ENCODE measurements around the gene RPH3AL. TPM values are rescaled to one million over a fixed set of nuclear protein-coding genes. Genes with fewer than 3 reads are reported as not detected.

RPH3AL gene
- total RNA-seq, 3 donors from 2014 or later (not counting 1 experiment from before 2014, with no cell fraction given), result 7.2 to 9.9 (median 7.9) TPM

DNA sequence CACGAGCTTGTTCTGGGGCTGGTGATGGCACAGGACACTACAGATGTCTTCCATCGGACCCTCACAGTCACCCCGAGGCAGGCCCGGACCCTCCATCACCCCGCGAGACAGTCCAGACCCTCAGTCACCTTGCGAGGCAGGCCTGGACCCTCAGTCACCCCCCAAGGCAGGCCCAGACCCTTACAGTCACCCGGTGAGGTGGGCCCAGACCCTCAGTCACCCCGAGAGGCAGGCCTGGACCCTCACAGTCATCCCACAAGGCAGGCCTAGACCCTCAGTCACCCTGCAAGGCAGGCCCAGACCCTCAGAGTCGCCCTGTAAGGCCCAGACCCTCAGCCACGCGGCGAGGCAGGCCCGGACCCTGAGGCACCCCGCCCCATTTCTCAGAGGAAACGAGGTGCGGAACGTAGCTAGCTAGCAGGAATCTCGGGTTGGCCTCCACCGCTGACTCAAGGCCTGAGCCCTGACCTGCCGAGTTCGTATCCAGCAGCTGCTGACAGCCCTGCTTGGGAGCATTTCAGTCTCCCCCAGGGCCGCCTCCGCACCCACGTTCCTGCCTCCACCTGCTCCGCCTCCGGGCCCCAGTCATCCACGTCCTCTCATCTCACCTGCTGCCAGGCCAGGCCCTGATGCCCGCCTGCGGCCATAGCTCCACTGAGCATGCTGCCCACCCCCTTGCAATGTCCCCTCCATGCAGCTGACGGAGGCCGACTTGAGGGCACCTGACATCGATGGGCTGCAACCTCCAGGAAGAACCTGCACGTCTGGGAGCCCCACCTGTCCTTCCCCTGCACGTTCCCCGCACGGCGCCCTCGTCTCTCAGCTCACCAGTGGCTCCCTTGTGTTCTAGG, 28.7 kb downstream of the RPH3AL start:
- no peaks in the 10 kb centered on the region for H3K36me3 ChIP-seq (ENCODE audit: control insufficient read depth, insufficient read depth, low read length)
- DNase-seq, result no peak
- no peak for ATAC-seq

DNA sequence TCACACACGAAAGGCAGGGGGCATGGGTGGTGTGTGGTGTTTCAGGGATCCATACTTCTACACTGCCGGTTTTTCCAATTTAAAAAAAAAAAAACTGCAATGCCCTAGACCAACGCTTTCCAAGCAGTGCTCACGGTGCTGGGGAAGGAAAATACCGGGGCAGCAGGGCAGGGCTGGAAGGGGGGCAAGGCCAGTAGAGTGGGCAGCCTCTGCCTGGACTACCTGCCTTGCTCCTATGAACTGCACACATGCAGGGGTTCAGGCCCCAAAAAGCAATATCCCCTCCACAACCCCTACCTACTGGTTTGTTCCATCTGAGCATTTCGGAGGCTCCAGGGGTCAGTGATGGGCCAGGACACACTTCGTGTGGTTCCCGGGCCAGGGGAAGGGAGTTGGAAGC, 29.4 kb downstream of the RPH3AL start:
- DNase-seq (no peak), ATAC-seq (no peak)
- no peaks in the 10 kb centered on the region for H3K4me1 ChIP-seq (ENCODE audit: control insufficient read depth, insufficient read depth, low read length)
- Mint-ChIP-seq H3K4me1 (peaks cover 0 to 4% of the 10 kb centered on the region in 2 donors), H3K4me3 (no peak overlapping the region), H3K9me3 (no peaks in the 10 kb centered on the region), H3K27me3 (ENCODE audit: low read depth in 2 of 2) (no peaks in the 10 kb centered on the region), H3K36me3 (peaks cover 7% of the 10 kb centered on the region), H3K27ac (no peak overlapping the region)
- WGBS (ENCODE audit: insufficient coverage), result 84% methylated on average over 6 of the region's 8 CpGs
- no peaks in the 10 kb centered on the region for H3K9me3 ChIP-seq (ENCODE audit: control insufficient read depth, insufficient read depth, low read length)
- intact Hi-C loops (cut with micrococcal nuclease), result no loop called here
- H3K27ac ChIP-seq (ENCODE audit: low read length), result no peak overlapping the region
- H3K4me3 ChIP-seq (ENCODE audit: low read length), result no peak overlapping the region
- H3K27me3 ChIP-seq (ENCODE audit: control insufficient read depth, insufficient read depth, low read length), result no peaks in the 10 kb centered on the region
- no peaks in the 10 kb centered on the region for H3K36me3 ChIP-seq (ENCODE audit: control insufficient read depth, insufficient read depth, low read length)
- TF ChIP-seq, protein P1, sequence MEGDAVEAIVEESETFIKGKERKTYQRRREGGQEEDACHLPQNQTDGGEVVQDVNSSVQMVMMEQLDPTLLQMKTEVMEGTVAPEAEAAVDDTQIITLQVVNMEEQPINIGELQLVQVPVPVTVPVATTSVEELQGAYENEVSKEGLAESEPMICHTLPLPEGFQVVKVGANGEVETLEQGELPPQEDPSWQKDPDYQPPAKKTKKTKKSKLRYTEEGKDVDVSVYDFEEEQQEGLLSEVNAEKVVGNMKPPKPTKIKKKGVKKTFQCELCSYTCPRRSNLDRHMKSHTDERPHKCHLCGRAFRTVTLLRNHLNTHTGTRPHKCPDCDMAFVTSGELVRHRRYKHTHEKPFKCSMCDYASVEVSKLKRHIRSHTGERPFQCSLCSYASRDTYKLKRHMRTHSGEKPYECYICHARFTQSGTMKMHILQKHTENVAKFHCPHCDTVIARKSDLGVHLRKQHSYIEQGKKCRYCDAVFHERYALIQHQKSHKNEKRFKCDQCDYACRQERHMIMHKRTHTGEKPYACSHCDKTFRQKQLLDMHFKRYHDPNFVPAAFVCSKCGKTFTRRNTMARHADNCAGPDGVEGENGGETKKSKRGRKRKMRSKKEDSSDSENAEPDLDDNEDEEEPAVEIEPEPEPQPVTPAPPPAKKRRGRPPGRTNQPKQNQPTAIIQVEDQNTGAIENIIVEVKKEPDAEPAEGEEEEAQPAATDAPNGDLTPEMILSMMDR (IDR thresholded peaks at IDR 0.05), result no peak

More for the DNA sequence above, 28.7 kb downstream of the RPH3AL start:
- no peak overlapping the region for H3K4me3 Mint-ChIP-seq
- H3K9me3 Mint-ChIP-seq, result no peaks in the 10 kb centered on the region
- no peak overlapping the region for H3K4me3 ChIP-seq (ENCODE audit: low read length)
- H3K4me1 Mint-ChIP-seq, result peaks cover 5 to 9% of the 10 kb centered on the region in 2 donors
- 88% methylated on average over 39 of the region's 39 CpGs for WGBS (ENCODE audit: insufficient coverage)
- H3K4me1 ChIP-seq (ENCODE audit: control insufficient read depth, insufficient read depth, low read length), result no peaks in the 10 kb centered on the region
- H3K27me3 Mint-ChIP-seq (ENCODE audit: low read depth in 2 of 2), result no peaks in the 10 kb centered on the region
- TF ChIP-seq, protein P1 (IDR thresholded peaks at IDR 0.05), result no peak
- no peak overlapping the region for H3K27ac Mint-ChIP-seq
- no peaks in the 10 kb centered on the region for H3K9me3 ChIP-seq (ENCODE audit: control insufficient read depth, insufficient read depth, low read length)
- no peaks in the 10 kb centered on the region for H3K36me3 Mint-ChIP-seq
- intact Hi-C loops (cut with micrococcal nuclease), result no loop called here
- no peak overlapping the region for H3K27ac ChIP-seq (ENCODE audit: low read length)
- no peaks in the 10 kb centered on the region for H3K27me3 ChIP-seq (ENCODE audit: control insufficient read depth, insufficient read depth, low read length)

DNA sequence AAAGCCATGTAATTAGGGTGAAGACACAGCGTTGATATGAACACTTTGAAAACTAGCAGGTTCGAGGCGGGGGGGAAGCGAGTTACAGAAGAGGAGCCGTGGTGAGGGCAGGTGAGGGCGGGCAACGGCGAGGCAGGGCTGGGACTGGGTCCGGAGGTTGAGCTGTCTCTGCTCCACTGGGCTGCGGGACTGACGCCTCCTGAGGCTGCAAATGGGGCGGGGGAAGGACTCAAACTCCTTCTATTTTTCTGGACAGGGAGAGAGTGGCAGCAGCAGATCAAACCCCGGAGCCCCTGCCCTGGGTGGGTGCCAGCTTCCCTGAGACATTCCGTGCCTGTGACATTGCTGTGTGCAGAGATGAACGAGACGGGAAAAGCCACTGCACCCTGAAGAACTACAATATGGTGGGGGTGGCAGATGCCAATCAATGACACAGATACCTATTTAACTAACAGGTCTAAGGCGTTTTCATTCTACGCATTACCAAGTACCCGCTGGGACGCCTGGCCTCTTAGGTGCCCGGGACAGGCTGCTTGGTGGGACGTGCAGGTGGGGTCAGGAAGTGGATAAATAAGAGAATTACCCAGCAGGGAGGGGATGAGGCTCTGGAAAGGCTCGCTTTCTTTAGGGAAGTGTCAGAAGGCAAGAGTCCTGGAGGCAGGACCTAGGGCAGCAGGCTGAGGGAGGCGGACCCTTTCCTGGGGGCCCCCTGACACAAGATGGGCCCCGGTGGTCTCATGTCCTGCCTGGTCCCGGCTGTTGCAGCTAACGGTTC, 30.4 kb downstream of the RPH3AL start:
- DNase-seq, result no peak
- intact Hi-C loops (cut with micrococcal nuclease), result no loop called here
- Mint-ChIP-seq H3K9me3 (no peaks in the 10 kb centered on the region), H3K27ac (no peak overlapping the region), H3K4me1 (peaks cover 0 to 4% of the 10 kb centered on the region in 2 donors), H3K4me3 (no peak overlapping the region), H3K36me3 (peaks cover 7% of the 10 kb centered on the region), H3K27me3 (ENCODE audit: low read depth in 2 of 2) (no peaks in the 10 kb centered on the region)
- H3K4me1 ChIP-seq (ENCODE audit: control insufficient read depth, insufficient read depth, low read length), result no peaks in the 10 kb centered on the region
- no peak overlapping the region for H3K27ac ChIP-seq (ENCODE audit: low read length)
- 68% methylated on average over 27 of the region's 27 CpGs for WGBS (ENCODE audit: insufficient coverage)
- no peaks in the 10 kb centered on the region for H3K9me3 ChIP-seq (ENCODE audit: control insufficient read depth, insufficient read depth, low read length)
- TF ChIP-seq, protein P1 (IDR thresholded peaks at IDR 0.05), result no peak
- no peak overlapping the region for H3K4me3 ChIP-seq (ENCODE audit: low read length)
- no peaks in the 10 kb centered on the region for H3K27me3 ChIP-seq (ENCODE audit: control insufficient read depth, insufficient read depth, low read length)
- ATAC-seq, result no peak
- H3K36me3 ChIP-seq (ENCODE audit: control insufficient read depth, insufficient read depth, low read length), result no peaks in the 10 kb centered on the region

All from natural killer cell (primary cell).